ENCODE data around the gene ABHD17B. TPM values are rescaled to one million over a fixed set of nuclear protein-coding genes. Genes with fewer than 3 reads are reported as not detected.
"Not testable (repeated sequence)": the region's sequence is repeated elsewhere in the genome, so short reads cannot be mapped to it uniquely, and the experiment has no call there.

The ABHD17B gene
- total RNA-seq, 1 donor from 2014 or later: 64.3 TPM

GRCh38 chr9:71916834-71917534 is 6.0 kb upstream of the ABHD17B start:
- DNase-seq (ENCODE audit: low spot score): no peak

DNA sequence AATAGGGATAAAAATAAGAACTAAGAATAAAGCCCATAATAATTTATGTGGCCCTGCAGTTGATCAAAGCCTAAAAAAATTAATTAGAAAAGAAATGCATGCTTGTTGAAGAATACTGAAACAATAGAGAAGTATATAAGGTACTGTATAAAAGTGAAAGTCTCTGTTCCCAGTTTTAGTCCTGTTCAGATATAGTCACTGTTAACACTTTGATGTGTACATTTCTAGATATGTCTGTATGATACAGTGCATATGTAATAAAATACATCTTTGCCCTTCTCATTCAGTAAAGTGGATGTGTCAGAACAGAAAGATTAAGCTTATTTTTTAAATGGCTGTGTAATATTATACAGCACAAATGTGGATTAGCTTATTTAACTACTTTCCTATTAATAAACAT is 4.5 kb upstream of the ABHD17B start:
- DNase-seq (ENCODE audit: low spot score): no peak

- DNase-seq (ENCODE audit: low spot score): no peak
Measured at GRCh38 chr9:71911908-71912335, 929 bp upstream of the ABHD17B start.

DNA sequence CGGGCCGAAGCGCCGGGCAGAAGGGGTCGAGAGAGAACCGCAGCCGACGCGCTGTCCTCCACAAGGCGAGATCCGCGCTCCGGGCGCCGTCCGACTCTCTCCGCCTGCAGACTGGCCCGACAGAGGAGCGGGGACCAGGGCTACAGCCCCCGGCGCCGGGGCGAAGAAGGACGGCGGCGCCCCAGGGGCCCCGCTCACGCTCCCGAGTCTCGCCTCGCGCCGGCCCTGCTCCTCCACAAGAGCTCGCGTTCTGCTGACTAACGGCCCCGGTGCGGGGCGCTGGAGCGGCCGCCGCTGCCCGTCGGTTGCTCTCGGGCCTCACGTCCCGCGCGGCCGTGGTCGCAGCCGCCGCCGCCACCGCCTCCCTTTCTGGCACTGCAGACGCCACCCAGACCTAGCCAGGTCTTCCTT is 338 bp downstream of the ABHD17B start:
- DNase-seq (ENCODE audit: low spot score): no peak

- DNase-seq (ENCODE audit: low spot score): peak; percentile 48
Measured at GRCh38 chr9:71909887-71910649, 925 bp downstream of the ABHD17B start.

DNA sequence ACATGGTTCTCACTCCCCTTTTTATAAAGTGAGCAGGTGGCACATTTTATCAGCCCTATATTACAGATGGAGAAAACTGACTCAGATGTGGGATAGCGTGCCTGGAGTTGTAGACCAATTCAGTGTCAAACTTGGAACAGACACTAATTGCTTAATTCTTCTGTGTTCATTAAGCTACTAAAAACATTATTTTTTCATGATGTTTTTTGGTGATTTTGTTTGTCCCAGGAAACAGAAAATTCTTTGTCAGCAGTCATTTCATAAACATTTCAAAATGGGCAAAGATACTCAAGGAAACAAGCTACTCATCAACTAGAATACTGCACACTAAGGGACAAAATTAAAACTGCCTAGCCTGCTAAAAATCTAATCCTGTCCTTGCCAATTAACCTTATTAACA is 2.2 kb downstream of the ABHD17B start:
- no peak for DNase-seq (ENCODE audit: low spot score)

DNA sequence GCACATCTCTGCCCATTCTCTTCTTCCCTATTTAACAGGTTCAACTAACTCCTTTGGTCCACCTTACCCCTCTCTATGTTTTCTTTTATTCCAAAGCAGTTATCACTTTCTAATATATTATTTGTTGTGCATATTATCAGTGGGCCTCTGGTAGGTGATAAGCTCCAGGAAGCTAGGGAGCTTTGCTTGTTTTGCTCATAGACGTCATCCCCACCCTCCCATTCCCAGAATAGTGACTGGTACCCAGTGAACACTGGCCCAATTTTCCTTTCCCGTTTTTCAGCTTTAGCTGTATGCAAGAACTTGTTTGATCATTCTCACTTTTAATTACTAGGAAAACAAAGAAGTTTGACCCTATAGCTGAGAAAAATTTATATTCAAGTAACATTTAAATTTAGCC is 6.9 kb downstream of the ABHD17B start:
- no peak for DNase-seq (ENCODE audit: low spot score)

DNA sequence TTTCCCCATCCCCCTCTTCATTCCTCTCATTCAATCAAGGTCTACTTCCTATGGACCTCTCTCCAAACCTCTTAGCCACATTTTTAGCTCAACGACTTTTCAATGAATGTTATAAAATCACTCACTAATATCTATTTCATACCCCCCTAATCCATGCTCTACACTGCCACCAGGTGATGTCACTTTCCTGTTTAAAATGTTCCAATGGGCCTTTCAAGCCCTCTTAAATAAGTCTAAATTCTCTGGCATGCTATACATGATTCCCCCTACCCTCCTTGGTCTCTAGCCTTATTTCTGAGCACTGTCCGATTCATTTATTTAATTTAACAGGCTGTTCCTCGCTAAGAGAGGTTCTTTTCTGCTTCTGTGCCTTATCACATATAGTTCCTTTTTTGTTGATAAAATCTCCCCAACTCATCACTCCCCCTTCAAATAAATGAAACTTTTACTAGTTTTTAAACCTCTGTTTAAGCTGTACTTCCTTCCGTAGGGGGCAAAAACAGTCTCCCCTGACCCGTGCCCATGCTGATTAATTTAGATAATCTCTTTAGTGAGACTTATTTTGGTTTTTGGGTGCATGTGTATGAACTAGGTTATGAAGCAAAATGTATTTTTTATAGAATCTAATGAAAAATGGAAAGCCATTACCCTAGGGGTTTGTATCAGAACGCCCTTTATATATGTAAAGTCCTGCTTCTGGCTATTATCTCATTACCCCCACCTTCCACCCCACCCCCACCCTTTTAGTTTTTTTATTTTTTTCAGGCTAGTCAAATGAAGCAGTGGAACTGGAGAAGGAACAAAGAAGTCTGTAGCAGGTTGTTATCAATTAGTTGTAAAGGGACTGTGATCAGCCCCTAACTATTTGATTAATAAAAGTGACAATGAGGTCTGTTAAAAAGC is 9.0 kb downstream of the ABHD17B start:
- no peak for DNase-seq (ENCODE audit: low spot score)

GRCh38 chr9:71898756-71899155 is 12.2 kb downstream of the ABHD17B start:
- DNase-seq (ENCODE audit: low spot score): not testable (repeated sequence)

- DNase-seq (ENCODE audit: low spot score): no peak
Measured at GRCh38 chr9:71897577-71897976, 13.4 kb downstream of the ABHD17B start.

GRCh38 chr9:71896761-71897160 is 14.2 kb downstream of the ABHD17B start:
- DNase-seq (ENCODE audit: low spot score): no peak

- DNase-seq (ENCODE audit: low spot score): no peak
Measured at GRCh38 chr9:71895955-71896354, 15.0 kb downstream of the ABHD17B start.

GRCh38 chr9:71895117-71895516 is 15.9 kb downstream of the ABHD17B start:
- no peak for DNase-seq (ENCODE audit: low spot score)

DNA sequence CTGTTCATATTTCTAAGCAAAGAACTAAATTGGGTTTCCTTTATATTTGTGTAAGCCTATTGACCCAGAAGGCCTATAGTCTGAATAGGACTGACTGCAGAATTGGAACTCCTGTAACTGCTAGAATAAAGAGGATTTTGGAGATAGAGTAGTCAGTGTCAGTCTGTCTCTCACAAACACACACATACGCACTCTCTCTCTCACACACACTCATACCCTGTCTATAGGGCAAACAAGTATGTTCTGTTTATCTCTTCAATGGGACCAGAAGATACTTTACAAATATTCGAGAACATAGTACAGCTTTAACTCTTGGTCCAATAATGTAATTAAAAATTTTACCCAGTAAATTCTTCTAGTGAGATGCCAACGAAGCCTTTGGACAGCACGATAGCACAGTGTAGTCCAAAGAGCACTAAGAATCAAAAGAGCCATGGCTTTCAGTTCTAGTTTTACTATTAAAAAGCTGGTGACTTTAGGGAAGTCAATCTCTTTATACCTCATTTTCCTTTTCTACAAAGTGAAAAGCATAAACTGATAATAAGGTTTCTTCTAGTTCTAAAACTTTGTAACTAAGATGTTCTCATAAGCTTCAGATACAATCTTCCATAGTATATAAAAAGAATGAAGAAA is 19.3 kb downstream of the ABHD17B start:
- no peak for DNase-seq (ENCODE audit: low spot score)

DNA sequence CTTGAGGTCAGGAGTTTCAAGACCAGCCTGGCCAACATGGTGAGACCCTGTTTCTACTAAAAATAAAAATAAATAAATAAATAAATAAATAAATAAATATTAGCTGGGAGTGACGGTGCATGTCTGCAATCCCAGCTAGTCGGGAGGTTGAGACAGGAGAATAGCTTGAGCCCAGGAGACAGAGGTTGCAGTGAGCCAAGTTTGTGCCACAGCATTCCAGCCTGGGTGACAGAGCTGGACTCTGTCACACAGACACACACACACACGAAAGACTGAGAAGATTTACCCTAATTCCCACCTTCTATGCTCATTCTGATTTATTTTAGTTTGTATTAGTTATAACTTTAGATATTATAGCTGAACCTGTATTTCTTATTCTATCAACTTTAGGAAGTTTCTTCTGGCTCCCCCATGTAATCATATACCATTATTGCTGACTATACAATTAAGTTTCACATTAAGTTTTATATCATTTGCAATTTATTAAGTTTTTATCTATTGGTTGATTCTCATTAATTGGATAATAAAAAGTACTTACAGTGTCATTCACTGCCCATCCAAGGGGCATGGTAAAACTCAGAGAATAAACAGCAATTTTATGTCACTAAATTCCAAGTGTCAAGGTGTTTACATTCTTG is 20.8 kb downstream of the ABHD17B start:
- no peak for DNase-seq (ENCODE audit: low spot score)

- no peak for DNase-seq (ENCODE audit: low spot score)
Measured at GRCh38 chr9:71887362-71887761, 23.6 kb downstream of the ABHD17B start.

DNA sequence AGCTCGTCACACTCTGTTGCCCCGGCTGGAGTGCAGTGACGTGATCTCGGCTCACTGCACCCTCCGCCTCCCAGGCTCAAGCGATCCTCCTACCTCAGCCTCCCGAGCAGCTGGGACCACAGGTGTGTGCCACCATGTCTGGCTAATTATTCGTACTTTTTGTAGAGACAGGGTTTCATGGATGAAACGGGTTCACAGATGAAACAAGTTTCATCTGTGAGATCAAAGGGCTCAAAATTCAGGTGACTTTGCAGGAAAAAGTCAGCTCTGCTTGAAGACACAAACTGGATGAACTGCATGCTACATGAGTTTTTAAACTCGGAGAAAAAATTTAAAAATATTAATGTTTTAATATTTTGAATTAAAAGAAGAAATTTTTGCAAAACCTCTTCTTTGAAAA is 24.5 kb downstream of the ABHD17B start:
- DNase-seq (ENCODE audit: low spot score): no peak

DNA sequence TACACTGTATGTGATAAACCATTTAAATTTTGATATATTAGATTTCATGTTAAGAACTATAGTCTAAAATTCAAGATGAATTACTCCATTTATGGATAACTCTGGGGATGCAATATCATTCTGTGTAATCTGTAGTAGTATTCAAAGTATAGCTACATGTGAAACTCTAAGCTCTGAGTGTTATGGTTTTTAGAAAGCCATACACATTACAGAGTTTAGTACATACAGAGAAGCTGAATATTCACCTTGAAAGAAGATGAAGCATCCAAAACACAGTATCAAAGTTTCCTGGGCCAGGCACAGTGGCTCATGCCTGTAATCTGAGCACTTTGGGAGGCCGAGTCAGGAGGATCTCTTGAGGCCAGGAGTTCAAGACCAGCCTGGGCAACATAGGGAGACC is 25.0 kb downstream of the ABHD17B start:
- no peak for DNase-seq (ENCODE audit: low spot score)

DNA sequence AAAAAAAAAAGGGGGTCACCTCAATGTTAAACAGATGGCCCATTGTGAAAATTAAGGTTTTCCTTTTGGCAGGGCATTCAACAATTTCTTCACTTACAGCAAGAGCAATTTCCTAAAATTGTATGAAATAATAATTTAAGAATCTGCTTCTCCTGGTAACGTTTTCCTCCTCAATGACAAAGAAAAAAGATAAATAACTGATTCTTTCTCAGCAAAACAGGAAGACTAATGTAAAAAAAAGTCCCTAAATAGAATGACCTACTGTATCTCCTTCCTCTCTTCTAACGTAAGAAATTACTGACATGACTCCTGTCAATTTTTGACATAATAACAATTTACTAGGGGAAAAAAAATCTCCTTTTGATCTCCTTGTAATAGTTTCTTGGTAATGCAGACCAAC is 25.5 kb downstream of the ABHD17B start:
- DNase-seq (ENCODE audit: low spot score): no peak

GRCh38 chr9:71884005-71884404 is 27.0 kb downstream of the ABHD17B start:
- no peak for DNase-seq (ENCODE audit: low spot score)

DNA sequence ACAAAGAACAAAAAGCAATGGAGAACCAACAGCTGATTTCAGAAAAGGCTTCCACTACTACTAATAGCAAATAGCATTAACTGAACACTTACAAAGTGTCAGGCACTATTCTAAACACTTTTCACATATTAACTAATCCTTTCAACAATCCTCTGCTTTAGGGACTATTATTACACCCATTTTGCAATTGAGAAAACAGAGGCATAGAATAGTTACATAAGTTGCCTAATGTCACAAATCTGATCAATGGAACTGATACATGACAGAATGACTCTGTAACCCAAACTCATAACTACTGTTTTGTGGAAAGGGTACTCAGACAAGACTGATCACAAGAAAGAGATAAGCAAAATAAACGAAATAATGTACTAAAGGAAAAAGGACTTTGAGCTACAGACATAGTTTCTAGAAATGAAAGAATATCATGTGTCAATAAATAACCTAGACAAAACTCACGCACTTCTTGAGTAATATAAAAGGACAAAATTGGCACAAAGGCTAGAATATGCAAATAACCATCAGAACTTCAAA is 31.3 kb downstream of the ABHD17B start:
- DNase-seq (ENCODE audit: low spot score): no peak

Measured in umbilical cord (tissue), 2 donors.